Esophagus squamous epithelium (tissue), 4 donors: Measurements from ENCODE around the gene TMEM184B.

Experiments
- CTCF ChIP-seq, 6 experiments: fragments of 450-650 bp in 4 of 6; fragments of 200-600 bp in 2 of 6; sonication (generic) in 2 of 6; IDR thresholded peaks; one replicate each; pipeline ENCODE4 v1.5.1; 2016 to 2019; ENCODE audit warnings: antibody characterized with exemption in 6 of 6, mild to moderate bottlenecking in 4 of 6, moderate library complexity in 4 of 6
- POLR2A ChIP-seq, 4 donors: fragments of 450-650 bp; IDR thresholded peaks; one replicate each; pipeline ENCODE4 v1.6.1; 2017; ENCODE audit warnings: antibody characterized with exemption in 4 of 4, mild to moderate bottlenecking in 4 of 4, moderate library complexity in 3 of 4

GRCh38 chr22:38258895-38259294, 13.9 kb downstream of the TMEM184B start:
- TF ChIP-seq CTCF (IDR thresholded peaks at IDR 0.05) = no peak
- no peak for TF ChIP-seq POLR2A (IDR thresholded peaks at IDR 0.05)
